ENCODE data around the gene SH3BP5L.

The SH3BP5L gene

DNA sequence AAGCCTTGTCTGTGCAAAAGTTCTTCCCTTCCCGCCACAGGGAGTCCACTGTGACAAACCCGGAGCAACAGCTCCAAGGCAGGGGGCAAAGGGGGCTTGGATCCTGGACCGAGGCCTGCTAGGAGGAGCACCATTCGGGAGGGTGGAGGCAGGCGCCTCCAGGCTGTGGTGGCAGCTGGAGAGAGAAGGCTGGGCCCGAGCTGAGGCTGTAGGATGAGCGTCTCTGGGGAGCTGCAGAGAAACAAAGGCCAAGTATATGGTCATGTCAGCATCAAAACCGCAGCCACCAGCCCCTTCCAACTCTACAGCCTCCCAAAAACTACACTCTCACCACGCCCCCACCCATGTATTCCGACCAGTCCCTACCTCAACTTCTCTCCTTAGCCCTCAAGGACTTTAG is 579 bp downstream of the SH3BP5L start:
- DNase-seq: no peak

DNA sequence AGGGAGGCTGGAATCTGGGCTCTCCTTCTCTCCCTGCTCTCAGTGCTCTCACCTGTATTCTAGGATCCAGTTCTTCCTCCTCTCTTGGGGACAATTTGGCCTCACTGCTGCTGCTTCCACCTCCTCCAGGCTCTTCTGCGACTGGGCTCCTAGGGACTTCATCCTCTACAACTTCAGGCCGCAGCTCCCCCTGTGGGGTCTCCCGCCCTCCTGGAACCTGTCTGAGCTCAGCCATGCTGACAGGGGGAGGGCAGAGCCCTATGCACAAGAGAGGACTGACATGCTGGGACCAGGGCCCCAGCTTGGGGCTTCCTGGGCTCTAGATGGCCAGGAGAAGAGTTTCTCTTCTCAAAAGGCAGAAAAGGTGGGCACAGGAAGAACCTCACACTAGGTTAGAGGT is 1.0 kb downstream of the SH3BP5L start:
- DNase-seq: no peak

DNA sequence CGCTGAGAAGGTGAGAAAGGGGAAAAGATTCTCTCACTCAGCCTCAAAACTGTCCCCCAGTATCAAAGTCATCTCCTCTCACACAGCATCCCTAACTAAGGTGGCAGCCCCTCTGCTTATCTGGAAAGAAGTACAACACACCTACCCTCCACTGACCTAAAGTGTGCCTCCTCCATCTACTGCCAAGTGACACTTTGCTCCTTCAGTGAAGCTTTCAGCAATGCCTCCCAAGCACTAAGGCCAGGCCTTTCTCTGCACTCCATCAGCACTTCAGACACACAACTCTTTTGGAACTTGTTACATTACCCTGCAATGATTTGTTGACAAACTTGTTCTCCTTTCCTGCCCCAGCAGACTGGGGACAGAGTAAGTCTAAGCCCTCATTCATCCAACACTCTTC is 1.4 kb downstream of the SH3BP5L start:
- DNase-seq: no peak

DNA sequence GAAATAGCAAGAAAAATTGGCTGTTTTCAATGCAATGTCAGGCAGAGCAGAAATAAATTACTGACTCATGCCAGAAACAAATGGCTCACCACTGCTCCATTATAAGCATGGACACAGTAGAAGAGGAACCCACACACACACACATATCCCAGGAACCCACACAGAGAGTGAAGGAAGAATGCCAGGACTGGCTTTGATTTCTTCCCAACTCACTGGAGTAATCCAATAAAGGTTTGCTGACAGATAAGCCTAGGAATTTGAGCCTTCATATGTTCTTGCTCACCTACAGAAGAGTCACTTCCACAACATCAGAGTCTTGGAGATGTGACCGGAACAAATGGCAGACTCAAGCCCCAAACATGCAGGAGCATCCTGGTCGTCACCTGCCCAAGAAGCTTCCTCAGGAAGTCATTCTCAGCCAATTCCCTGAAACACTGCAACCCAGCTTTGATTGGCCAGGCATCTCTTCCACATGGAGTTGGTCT is 2.2 kb downstream of the SH3BP5L start:
- DNase-seq: no peak

DNA sequence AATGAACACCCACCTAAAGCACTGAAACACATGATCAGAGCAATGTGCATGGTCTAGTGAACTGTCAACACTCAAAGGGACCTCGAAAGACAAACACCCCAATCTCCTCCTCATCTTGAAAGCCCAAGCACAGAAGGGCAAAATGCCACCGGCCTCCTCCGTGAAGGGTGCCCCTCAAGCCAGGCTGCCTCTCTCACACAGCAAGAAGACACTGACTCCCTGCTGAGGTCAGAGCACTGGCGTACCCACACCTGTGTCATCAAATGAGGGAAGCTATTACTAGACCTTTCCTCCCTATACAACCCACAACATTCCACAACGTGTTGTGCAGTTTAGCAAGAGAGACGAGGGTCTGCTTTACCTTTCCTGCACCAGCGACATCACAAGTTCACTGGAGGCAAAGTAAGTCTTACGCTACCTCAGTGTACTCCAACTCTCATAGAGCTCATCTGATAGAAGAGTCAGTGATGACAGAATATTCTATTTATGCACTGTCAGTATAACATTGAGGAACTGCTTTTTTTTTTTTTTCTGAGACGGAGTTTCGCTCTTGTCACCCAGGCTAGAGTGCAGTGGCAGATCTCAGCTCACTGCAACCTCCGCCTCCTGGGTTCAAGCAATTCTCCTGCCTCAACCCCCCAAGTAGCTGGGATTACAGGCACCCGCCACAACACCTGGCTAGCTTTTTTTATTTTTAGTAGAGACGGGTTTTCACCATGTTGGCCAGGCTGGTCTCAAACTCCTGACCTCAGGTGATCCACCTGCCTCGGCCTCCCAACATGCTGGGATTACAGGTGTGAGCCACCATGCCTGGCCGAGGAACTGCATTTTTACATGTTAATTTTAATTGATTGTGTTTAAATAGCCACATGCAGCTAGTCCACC is 3.3 kb downstream of the SH3BP5L start:
- DNase-seq: no peak

DNA sequence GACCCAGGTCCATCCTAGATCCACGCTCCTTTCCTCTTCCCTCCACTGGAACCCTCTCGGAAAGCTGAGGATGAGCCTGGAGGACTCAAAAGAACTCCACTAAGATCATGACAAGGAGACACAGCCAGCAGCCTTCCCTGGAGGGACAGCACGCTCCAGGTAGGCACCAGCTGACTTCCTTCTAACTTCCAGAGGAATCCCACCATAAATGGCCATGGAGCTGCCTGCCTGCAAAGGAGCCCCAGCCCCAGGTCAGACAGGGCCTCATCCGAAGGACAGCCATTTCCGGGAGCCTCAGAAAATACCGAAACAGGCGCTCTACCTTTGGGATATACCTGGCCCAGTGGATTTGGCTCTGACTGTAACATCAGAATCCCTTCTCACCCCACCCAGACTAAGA is 4.1 kb downstream of the SH3BP5L start:
- no peak for DNase-seq

DNA sequence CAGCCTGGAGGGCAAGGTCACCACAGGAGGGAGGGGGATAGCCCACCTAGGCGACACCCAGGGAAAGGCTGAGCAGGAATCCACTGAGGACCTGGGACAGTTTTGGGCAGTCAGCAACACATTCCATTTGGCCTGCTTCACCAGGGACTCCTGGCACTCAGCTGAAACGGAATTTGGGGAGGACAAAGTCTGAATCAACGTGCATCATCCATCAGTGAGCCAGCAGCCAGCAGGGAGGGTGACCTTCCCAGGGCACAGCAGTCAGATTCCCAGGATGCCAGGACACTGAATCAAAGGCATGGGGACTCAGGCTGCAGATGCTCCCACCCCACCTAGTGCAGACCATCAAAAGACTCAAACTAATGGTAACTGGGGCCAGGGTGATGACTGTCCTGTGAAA is 4.6 kb downstream of the SH3BP5L start:
- no peak for DNase-seq

DNA sequence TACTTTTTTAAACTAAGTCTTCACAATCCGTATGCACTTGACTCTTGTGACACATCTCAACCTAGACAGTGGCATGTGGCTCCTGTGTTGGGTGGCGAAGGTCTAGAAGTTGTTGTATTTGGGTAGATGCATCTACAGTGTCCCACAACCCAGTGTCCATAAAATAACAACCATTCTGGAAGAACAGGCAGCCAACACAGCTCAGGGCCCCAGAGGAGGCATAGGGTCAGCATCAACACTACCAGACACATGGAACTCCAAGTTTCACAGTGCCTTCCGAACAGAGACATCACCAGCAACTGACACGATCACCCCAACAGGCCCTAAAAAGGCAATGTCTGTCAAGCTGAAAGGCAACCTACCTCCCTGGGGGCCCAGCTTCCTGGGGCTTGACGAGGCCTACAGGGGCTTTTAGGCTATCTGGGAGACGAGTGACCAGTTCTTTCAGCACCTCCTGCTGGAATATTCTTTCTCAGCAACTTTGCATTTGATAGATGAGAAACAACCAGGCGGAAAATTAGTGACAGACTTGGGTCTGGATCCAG is 5.6 kb downstream of the SH3BP5L start:
- DNase-seq: no peak

DNA sequence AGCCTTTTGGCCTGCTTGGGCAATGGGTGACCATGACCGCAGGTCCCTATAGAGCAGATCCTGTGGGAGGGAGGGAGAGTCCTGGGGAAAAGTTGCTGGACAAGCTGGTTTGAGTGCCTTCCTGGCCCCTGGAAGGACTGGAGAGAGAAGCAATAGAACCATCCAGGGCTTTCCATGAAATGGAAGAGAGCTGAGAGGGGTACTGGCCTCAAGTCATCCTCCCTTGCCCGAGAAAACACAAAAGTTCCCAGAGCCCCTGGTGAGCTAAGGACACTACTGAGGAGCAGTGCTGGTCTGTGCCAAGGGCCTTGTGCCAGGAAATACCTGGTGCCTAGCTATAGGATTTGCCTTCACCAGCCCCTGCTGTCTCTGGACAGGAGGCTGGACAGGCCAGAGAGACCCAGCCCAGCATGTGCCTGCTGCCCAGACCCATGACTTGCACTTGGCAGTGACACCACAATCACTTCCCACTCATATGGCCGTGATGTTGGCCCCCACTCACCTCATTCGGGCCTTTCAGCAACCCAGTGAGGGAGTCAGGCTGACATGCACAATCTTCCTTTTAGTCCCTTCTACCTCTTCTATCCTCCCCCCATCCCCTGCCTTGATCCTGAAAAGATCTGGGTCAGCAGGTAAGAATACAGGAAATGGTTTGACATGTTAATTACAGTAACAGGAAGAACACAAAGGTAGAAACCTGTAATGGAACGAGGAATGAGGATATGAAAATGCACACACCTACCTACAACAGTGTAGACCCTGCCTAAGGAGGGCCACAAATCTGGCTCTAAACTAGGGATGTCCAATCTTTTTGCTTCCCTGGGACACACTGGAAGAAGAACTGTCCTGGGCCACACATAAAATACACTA is 7.0 kb downstream of the SH3BP5L start:
- no peak for DNase-seq

DNA sequence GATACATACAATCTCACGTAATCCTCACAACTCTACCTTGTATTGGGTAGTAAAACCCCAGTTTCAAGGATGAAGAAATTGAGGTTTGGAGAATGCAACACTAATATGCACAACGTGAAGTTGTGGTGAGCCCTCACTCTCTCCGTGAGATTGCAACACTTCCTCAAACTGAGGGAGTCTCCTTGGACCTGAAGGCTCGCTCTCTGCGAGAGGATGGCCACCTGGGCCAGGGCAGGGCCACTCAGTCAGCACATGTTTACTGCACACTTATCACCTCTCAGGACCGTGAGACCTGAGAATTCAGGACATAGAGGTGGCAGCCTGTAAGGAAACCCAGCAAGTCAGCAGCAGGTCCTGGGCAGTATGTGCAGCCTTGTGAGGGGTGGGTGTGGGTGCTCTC is 8.7 kb downstream of the SH3BP5L start:
- DNase-seq: no peak

DNA sequence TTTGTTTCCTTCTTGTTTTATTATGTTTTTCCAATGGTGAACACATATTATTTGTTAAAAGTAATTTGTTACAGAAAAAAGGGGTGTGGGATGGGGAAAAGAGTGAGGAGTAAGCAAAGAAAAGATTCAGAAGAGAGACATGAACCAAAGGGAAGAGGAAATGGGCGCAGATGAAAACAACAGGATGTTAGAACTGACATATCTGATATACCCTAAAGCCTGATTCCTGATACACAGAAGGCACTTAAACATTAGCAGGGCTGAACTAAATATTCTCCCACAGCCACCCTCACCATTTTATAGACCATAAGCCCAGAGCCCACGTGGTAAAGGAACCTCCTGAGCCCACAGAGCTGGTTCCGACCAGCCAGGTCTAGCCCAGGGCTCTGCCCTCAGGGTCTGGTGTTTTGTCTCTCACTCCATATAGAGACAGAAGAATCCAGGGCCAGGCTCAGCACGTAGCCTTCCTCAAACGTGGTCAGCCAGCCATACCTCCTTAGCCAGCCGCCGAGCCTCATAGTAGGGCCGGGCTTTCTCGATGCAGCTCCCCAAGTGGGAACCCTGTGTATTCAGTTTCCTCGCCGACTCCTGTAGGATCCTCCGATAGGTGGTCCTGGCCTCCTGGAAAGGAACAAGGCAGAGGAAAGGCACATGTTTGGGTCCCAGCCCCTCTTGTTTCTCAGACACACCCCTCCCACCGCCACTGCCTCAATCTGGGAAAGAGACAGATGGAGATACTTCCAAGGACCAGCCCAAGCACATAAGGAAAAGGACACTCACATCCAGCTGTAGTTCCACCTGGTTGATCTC is 9.5 kb downstream of the SH3BP5L start:
- no peak for DNase-seq

DNA sequence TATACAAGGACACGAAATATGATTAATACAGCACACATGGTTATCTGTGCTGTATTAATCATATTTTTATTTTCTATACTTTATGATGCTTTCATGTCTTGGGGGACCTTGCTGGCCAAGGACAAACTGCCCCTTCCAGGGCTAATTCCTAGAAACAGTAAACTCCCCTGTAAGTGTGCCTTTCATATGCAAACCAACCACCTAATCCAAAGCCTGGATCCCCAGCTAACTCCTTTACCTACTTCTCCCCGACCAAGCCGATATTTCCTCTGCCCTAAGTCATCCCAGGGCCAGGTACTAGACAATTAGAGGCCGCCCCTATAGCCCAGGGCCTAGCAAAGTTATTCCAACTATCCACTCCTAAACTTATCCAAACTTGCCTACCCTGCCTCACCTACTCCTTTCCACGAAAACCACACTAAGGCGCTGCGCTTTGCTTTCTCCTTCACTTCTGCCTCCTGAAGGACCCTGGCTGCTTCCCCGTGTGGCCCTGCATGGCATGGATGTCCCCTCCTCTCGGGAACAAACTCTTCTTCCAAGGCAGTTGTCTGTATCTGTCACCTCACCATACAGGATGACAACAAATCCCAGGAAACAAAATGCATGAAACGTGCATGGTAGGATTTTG is 10.2 kb downstream of the SH3BP5L start:
- DNase-seq: no peak

DNA sequence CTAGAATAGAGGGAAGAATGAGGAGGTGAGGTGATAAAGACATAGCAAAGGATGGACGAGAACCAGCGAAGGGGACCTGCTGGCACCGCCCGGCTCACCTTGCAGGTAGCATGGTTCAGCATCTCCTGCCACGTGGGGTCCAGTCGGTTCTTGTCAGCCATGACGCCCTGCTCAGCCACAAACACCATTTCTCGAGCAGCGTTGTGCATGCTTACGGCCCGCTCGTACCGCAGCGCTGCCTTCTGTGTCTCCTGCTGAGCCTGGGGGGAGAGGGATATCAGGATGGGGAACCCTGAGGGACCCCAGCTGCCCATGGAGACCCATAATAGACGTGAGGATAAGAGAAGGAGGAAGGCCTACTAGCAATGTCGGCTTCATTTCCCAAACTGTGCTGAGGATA is 11.4 kb downstream of the SH3BP5L start:
- DNase-seq: no peak

DNA sequence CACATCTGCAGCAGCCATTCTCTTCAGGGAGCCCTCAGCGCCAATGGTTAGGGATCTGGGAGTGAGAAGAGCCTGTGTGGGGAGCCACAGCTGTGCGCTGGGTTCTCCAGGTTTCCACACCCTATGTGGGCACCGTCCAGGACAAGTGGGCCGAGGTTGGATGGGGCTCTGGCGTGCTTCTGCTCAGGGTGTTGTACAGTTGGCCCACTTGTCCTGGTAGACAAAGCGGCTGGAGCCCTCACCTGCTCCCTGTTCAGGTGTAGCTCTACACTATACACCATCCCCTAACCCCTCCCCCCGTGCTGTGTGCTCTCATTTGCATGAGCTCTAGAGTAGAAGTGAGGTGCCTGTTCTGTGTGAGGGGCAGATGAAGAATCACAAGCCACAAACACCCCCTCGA is 12.2 kb downstream of the SH3BP5L start:
- no peak for DNase-seq

DNA sequence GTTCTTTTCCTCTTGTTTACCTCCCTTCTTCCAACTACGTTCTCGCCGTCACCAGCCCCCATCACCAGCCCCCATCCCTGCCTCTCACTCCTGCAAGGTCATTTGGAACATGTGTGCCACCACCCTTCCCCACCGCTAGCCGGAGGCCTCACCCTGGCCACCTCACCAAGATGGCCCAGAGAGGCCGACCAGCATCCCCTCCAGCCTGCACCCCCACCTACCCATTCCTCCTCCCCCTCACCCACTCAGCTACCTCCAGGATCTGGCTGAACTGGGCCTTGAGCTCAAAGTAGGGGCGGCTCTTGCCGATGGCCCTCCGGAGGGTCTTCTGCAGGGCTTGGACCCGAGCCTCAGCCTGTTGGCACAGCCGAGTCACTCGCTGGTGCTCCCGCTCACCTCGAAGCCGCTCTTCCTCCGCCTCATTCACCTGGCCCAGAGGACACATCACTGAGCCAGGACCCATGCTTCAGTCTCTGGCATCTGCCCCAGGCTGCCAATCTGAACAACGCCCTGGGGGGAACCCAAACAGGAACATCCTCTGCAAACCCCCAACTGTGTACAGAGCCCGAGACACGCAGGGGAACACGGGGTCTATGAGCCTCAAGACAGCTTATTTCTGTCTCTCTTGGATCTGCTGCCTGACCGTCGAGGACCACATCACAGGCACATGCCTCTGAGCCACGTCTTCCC is 12.8 kb downstream of the SH3BP5L start:
- no peak for DNase-seq

DNA sequence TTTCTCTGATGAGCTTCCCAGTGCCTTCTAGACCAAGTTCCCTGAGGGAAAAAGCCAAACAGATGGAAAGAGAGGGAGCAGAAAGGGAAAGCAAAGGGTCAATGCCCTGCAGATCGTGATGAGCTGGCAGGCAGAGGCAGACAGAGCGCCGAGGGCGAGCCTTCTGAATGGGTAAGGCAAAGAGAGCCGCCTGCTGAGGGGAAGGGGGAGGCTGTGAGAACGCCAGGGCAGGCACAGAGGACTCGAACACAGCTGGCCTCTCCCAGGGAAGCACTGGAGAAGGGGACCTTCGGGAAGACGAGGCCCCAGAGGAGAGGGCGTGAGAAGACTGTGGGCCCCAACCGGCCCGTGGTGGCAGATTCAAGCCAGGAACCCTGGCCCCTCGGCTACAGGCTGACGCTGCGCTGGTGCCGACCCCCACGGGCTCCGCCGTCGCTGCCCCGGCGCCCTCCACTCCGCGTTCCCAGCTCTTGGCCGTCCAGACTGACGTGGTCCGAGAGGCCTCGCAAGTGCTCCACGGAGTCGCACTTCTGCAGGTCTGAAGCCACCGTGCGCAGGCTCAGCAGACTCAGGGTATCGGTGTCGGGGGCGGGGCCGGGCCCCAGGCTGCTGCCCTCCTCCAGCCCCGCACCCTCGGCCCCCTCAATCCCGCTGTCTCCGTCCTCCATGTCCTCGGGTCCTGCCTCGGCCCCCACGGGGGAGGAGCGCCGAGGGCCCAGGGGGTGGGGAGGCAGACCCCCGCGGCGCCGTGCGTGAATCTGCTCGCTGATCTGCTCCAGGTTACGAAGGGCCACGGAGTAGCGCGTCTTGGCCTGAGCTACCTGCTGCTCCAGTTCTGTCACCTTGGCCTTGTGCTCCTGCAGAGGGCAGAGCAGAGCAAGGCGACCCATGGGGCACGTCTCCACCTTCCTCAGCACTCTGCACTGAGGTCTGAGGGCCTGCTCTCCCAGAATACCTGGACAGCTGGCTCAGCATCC is 13.9 kb downstream of the SH3BP5L start:
- DNase-seq: no peak

DNA sequence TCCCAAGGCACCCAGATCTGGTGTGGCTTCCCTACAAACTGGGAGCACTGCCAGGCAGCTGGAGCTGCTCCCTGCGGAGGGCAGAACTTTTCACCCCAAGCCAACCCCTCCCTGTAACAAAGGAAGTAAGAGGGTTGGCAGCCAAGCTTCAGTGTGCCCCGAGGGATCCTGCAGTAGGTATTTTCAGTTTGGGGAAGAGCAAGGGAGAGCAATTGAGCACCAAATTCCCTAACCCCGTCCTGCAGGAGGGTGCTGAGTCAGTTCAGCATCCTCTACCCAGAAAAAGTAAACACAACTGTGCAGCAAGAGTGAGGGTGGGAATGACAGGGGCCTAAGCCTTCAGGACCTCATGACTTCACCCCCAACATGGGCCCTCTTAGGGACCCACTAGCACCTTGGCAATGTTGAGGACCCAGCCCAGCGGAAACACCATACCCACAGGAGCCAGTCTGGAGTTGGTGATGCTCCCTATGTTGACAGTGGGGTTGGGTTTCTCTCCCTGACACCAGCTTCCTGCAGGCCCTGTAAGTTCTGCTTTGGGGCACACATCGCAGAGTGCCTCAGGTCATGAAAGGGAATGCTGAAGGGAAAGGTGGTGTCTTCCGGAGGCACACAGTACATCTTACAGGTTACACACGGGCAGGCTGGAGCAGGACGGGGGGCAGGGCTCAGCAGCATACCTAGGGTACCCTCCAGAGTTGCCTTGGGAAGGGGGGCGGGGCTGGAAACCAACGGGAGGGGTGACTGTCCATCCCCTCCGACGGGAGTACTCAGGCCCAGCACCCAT is 14.8 kb downstream of the SH3BP5L start:
- DNase-seq: no peak

DNA sequence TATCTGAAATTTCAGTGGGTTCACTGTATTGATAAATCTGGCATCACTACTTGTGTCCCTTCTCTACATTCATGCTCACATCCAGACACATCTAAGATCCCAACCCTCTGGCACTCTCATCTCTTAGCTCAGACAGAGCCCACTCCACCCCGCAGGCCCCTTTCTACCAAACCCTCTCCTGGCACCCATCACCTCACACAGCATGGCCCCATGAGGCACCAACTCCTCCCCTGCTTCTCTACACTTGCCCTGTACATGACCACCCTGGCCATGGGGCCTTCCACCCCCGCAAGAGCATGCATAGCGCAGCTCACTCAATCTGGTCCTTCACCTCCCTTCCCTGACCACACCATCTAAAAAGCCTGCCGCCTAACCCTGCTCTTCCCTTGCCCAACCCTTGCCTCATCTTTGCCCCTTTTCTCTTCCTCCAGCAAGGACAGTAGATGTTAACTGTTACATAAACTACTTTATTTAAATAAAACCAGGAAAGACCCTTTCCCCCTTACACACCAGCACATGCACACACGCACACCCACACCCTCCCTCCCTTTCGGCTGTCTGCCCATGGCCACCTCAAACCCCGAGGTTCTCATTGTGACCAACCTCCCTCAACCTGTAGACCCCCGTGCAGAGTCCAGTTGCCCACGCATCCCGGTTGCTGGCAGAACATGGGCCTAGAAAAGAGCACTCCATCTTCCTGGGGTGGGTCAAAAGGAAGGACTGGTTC is 15.6 kb downstream of the SH3BP5L start:
- no peak for DNase-seq

DNA sequence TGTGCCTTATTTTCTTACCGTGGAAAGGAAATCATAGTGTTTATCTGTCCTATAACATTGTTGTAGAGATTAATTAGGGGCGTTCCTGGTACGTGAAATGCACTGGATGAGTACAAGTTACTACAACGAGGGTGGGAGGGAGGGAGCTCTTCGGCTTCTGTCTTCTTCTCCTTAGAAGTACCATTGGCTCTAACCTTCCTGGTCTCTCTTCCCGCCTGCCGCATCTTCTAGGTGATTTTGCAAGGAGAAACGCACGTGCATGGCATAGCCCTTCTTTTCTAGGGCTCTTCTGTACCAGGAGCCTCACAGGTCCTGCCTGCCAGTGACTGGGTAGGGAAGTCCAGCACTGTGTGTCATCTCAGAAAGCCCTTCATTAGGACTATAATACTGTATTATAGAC is 16.8 kb downstream of the SH3BP5L start:
- no peak for DNase-seq

Measured in activated CD4-positive, alpha-beta T cell treated with anti-CD3 and anti-CD28 coated beads for 4 hours (primary cell).